SU-DHL-6 (cell line): ENCODE data around the gene C14orf93.

Experiments
- H2AFZ ChIP-seq: fragments of 200-600 bp; sonication (generic); 2 replicates; pipeline ENCODE4 v1.6.1; 2014; ENCODE audit warnings: low read depth, mild to moderate bottlenecking, moderate library complexity, mixed read lengths, antibody characterized with exemption, low read length; ENCODE audit not compliant: severe bottlenecking
- H3F3A ChIP-seq: fragments of 200-600 bp; shearing (Covaris generic); 2 replicates; pipeline ENCODE4 v1.6.0; 2016; ENCODE audit warnings: antibody characterized with exemption, mild to moderate bottlenecking; ENCODE audit not compliant: insufficient read depth
- H3K27ac ChIP-seq: fragments of 200-600 bp; sonication (generic); 2 replicates; pipeline ENCODE4 v1.5.1; 2016; ENCODE audit warnings: low read depth, mild to moderate bottlenecking, low read length, moderate library complexity, mixed read lengths
- H3K27me3 ChIP-seq: fragments of 200-600 bp; sonication (generic), shearing (Covaris generic); 2 replicates; pipeline ENCODE4 v1.6.0; 2014; ENCODE audit warnings: mild to moderate bottlenecking, low read length
- H3K36me3 ChIP-seq: fragments of 200-600 bp; sonication (generic); 2 replicates; pipeline ENCODE4 v1.6.1; 2014; ENCODE audit warnings: mild to moderate bottlenecking, low read length, mixed read lengths
- H3K4me2 ChIP-seq: fragments of 300-600, 200-600 bp; shearing (Covaris generic), sonication (generic); 2 replicates; pipeline ENCODE4 v1.6.0; 2014; ENCODE audit warnings: low read length, low read depth, mild to moderate bottlenecking; ENCODE audit not compliant: poor library complexity, severe bottlenecking
- H3K4me3 ChIP-seq: fragments of 200-600 bp; sonication (generic); 2 replicates; pipeline ENCODE4 v1.5.1; 2014; ENCODE audit warnings: antibody characterized with exemption, low read length, mild to moderate bottlenecking, mixed read lengths; ENCODE audit not compliant: insufficient read depth, poor library complexity, severe bottlenecking
- H3K79me2 ChIP-seq: fragments of 200-600 bp; sonication (generic); 2 replicates; pipeline ENCODE4 v1.6.1; 2014; ENCODE audit warnings: mild to moderate bottlenecking, low read length, moderate library complexity; ENCODE audit not compliant: insufficient read depth
- H3K9ac ChIP-seq: fragments of 200-600 bp; sonication (generic); 2 replicates; pipeline ENCODE4 v1.7.0; 2014; ENCODE audit warnings: mild to moderate bottlenecking, low read length
- H3K9me2 ChIP-seq: fragments of 200-600 bp; sonication (generic); replicated peaks from 2 replicates; pipeline ENCODE4 v1.6.1; 2014; ENCODE audit warnings: low read length; ENCODE audit not compliant: insufficient read depth
- H3K9me3 ChIP-seq: fragments of 200-600 bp; sonication (generic); 2 replicates; pipeline ENCODE4 v1.6.1; 2014; ENCODE audit warnings: low read length, mixed read lengths; ENCODE audit not compliant: insufficient read depth
- H4K20me1 ChIP-seq: fragments of 200-600 bp; sonication (generic); 2 replicates; pipeline ENCODE4 v1.6.1; 2014; ENCODE audit warnings: low read depth, mild to moderate bottlenecking, antibody characterized with exemption, low read length, moderate library complexity, mixed read lengths
- CTCF ChIP-seq: fragments of 200-600 bp; sonication (generic); IDR thresholded peaks from one replicate; pipeline ENCODE4 v1.5.1; 2017; ENCODE audit warnings: antibody characterized with exemption, mild to moderate bottlenecking, low read length, moderate library complexity; ENCODE audit not compliant: insufficient read depth, poor library complexity, severe bottlenecking
- EZH2phosphoT487 ChIP-seq: fragments of 200-600 bp; sonication (generic), shearing (Covaris generic); conservative IDR thresholded peaks from 2 replicates; pipeline ENCODE4 v1.6.1; 2018; ENCODE audit warnings: mild to moderate bottlenecking, antibody characterized with exemption, low read length, moderate library complexity, mixed read lengths

Gene C14orf93

DNA sequence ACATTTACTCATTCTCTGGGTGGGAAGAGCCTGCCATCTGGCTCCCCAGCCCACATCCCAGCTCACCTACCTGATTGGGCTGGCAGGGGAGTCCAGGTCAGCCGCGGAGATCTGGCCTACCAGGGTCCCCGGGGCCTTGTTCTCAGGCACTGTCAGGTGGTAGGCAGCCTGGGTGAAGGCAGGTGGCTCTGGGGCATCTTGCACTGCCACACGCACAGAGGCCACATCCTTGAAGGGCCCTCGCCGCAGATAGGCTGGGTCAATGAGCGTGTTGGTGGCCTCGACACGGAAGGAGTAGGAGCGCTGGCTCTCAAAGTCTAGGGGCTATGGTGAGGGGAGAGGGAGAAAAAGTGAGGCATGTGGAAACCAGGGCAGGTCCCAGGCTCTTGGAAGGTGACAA lies 43.5 kb upstream of the C14orf93 start:
- H3F3A ChIP-seq, result 0 out of 2 replicates have a peak, but pooled peaks cover 4% of the 10 kb centered on the region
- no peaks in the 10 kb centered on the region for H4K20me1 ChIP-seq
- no peaks in the 10 kb centered on the region for H3K9me2 ChIP-seq
- H2AFZ ChIP-seq, result no peak overlapping the region
- no peak for TF ChIP-seq EZH2phosphoT487
- no peak for TF ChIP-seq CTCF
- no peaks in the 10 kb centered on the region for H3K9me3 ChIP-seq
- no peaks in the 10 kb centered on the region for H3K27me3 ChIP-seq
- no peak overlapping the region for H3K4me2 ChIP-seq
- no peaks in the 10 kb centered on the region for H3K36me3 ChIP-seq
- no peaks in the 10 kb centered on the region for H3K79me2 ChIP-seq
- no peak overlapping the region for H3K27ac ChIP-seq
- no peak overlapping the region for H3K9ac ChIP-seq
- H3K4me3 ChIP-seq, result no peak overlapping the region

- TF ChIP-seq CTCF, result no peak
- no peak for TF ChIP-seq EZH2phosphoT487
- no peaks in the 10 kb centered on the region for H3K9me3 ChIP-seq
- no peak overlapping the region for H3K27ac ChIP-seq
- no peak overlapping the region for H3K9ac ChIP-seq
- H3K4me3 ChIP-seq, result no peak overlapping the region
- H4K20me1 ChIP-seq, result no peaks in the 10 kb centered on the region
- no peak overlapping the region for H2AFZ ChIP-seq
- no peaks in the 10 kb centered on the region for H3K79me2 ChIP-seq
- no peak overlapping the region for H3K4me2 ChIP-seq
- H3K36me3 ChIP-seq, result no peaks in the 10 kb centered on the region
- H3F3A ChIP-seq, result 0 out of 2 replicates have a peak, but pooled peaks cover 4% of the 10 kb centered on the region
- H3K27me3 ChIP-seq, result no peaks in the 10 kb centered on the region
- no peaks in the 10 kb centered on the region for H3K9me2 ChIP-seq
These were observed 42.7 kb upstream of the C14orf93 start for GRCh38 chr14:23052671-23053070.

- no peaks in the 10 kb centered on the region for H3K79me2 ChIP-seq
- 0 out of 2 replicates have a peak, but pooled peaks cover 4% of the 10 kb centered on the region for H3F3A ChIP-seq
- no peaks in the 10 kb centered on the region for H3K27me3 ChIP-seq
- H3K27ac ChIP-seq, result no peak overlapping the region
- H3K9ac ChIP-seq, result no peak overlapping the region
- no peak for TF ChIP-seq CTCF
- no peak for TF ChIP-seq EZH2phosphoT487
- H3K9me2 ChIP-seq, result no peaks in the 10 kb centered on the region
- no peaks in the 10 kb centered on the region for H3K9me3 ChIP-seq
- H3K36me3 ChIP-seq, result no peaks in the 10 kb centered on the region
- no peak overlapping the region for H2AFZ ChIP-seq
- H3K4me2 ChIP-seq, result no peak overlapping the region
- no peaks in the 10 kb centered on the region for H4K20me1 ChIP-seq
- no peak overlapping the region for H3K4me3 ChIP-seq
These were observed 42.3 kb upstream of the C14orf93 start for GRCh38 chr14:23052182-23052623.
